Osteoblast (primary cell): ENCODE data around the gene SMARCB1. TPM values are rescaled to one million over a fixed set of nuclear protein-coding genes. Genes with fewer than 3 reads are reported as not detected.

Experiments used
- DNase-seq: peaks from one replicate; pipeline ENCODE4 v3.0.0; 2011; ENCODE audit warnings: low spot score, mixed read lengths; ENCODE audit not compliant: insufficient read length; ENCODE audit errors: missing footprints
- H2AFZ ChIP-seq: 2 replicates; pipeline ENCODE4 v1.6.0; 2011; ENCODE audit warnings: mild to moderate bottlenecking, low read length
- H3K27ac ChIP-seq: 2 replicates; pipeline ENCODE4 v1.5.1; 2011; ENCODE audit warnings: mild to moderate bottlenecking, low read depth, low read length, moderate library complexity
- H3K27me3 ChIP-seq: 2 replicates; pipeline ENCODE4 v1.6.0; 2012; ENCODE audit warnings: mild to moderate bottlenecking, control low read depth, inconsistent platforms, low read length, moderate library complexity; ENCODE audit not compliant: insufficient read depth
- H3K36me3 ChIP-seq: 2 replicates; pipeline ENCODE4 v1.5.1; 2011; ENCODE audit warnings: mild to moderate bottlenecking, low read length, control low read depth, moderate library complexity; ENCODE audit not compliant: insufficient read depth
- H3K4me1 ChIP-seq: 2 replicates; pipeline ENCODE4 v1.5.1; 2011; ENCODE audit warnings: mild to moderate bottlenecking, low read length, control low read depth, moderate library complexity; ENCODE audit not compliant: insufficient read depth
- H3K4me2 ChIP-seq: 2 replicates; pipeline ENCODE4 v1.6.0; 2011; ENCODE audit warnings: mild to moderate bottlenecking, low read length; ENCODE audit not compliant: insufficient read depth
- H3K4me3 ChIP-seq: fragments of 200-600 bp; sonication (generic); 3 replicates; pipeline ENCODE4 v1.5.1; 2012; ENCODE audit warnings: mild to moderate bottlenecking, low read length, inconsistent platforms; ENCODE audit not compliant: insufficient read depth
- H3K79me2 ChIP-seq: 2 replicates; pipeline ENCODE4 v1.6.0; 2012; ENCODE audit warnings: mild to moderate bottlenecking, low read length, control low read depth, inconsistent platforms; ENCODE audit not compliant: insufficient read depth
- H3K9me3 ChIP-seq: 2 replicates; pipeline ENCODE4 v1.5.1; 2011; ENCODE audit warnings: low read depth, low read length, control low read depth
- H4K20me1 ChIP-seq: 2 replicates; pipeline ENCODE4 v1.6.0; 2012; ENCODE audit warnings: mild to moderate bottlenecking, low read length, control low read depth; ENCODE audit not compliant: insufficient read depth
- total RNA-seq: library from RNA; depleted of rRNA; stranded (reverse); fragments of >200 nt; gene quantifications from 2 replicates; pipeline ENCODE4 v1.2.3, GENCODE V29; 2012
- TF ChIP-seq, protein P1 (sequence below): IDR thresholded peaks from 2 replicates; pipeline ENCODE4 v1.5.1; 2011; ENCODE audit warnings: mild to moderate bottlenecking, low read depth, low read length, moderate library complexity; ENCODE audit errors: extremely low read depth

Gene SMARCB1
- total RNA-seq, 1 donor = 49.2 TPM

GRCh38 chr22:23832226-23833016 is 45.7 kb downstream of the SMARCB1 start:
- Histone ChIP-seq H3K9me3 (no peaks in the 10 kb centered on the region), H3K4me1 (peaks cover 8% of the 10 kb centered on the region), H3K4me2 (no peak overlapping the region), H2AFZ (no peak overlapping the region), H3K27me3 (no peaks in the 10 kb centered on the region), H3K79me2 (peaks cover 30% of the 10 kb centered on the region), H4K20me1 (peaks cover 12% of the 10 kb centered on the region), H3K27ac (no peak overlapping the region), H3K4me3 (no peak overlapping the region), H3K36me3 (peaks cover 37% of the 10 kb centered on the region)
- TF ChIP-seq, protein P1, sequence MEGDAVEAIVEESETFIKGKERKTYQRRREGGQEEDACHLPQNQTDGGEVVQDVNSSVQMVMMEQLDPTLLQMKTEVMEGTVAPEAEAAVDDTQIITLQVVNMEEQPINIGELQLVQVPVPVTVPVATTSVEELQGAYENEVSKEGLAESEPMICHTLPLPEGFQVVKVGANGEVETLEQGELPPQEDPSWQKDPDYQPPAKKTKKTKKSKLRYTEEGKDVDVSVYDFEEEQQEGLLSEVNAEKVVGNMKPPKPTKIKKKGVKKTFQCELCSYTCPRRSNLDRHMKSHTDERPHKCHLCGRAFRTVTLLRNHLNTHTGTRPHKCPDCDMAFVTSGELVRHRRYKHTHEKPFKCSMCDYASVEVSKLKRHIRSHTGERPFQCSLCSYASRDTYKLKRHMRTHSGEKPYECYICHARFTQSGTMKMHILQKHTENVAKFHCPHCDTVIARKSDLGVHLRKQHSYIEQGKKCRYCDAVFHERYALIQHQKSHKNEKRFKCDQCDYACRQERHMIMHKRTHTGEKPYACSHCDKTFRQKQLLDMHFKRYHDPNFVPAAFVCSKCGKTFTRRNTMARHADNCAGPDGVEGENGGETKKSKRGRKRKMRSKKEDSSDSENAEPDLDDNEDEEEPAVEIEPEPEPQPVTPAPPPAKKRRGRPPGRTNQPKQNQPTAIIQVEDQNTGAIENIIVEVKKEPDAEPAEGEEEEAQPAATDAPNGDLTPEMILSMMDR = no peak
- no peak for DNase-seq

DNA sequence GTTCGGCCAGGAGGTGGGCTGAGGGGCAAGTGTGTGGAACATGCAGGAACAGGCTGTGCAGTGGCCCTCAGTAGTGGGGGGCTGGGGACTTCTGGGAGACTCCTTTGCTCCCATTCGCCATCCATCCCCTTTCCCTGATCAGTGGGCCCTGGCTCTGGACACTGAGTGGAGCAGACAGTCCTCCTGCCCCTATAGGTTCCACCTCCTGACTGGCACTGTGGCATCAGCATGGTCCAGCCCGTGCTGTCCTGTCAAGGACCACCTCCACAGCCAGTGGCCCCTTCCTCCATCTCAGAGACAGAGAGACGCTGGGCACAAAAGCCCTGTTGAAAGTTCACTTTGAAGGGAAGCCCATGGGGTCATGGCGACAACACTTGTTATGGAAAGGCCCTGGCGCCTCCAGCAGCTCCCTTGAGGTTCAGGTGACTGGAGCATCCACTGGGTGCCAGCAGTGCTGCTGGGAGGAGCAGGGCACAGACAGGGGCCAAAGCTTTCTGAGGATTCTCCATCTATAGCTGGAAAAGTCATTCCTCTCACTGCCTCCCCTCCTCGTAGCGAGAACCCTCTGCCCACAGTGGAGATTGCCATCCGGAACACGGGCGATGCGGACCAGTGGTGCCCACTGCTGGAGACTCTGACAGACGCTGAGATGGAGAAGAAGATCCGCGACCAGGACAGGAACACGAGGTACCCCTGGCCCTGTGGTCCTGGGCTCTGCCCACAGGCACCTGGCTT is 46.4 kb downstream of the SMARCB1 start:
- Histone ChIP-seq H3K27me3 (no peaks in the 10 kb centered on the region), H3K27ac (no peak overlapping the region), H3K36me3 (peaks cover 34% of the 10 kb centered on the region), H4K20me1 (peaks cover 12% of the 10 kb centered on the region), H3K4me3 (no peak overlapping the region), H3K4me1 (peaks cover 8% of the 10 kb centered on the region), H3K9me3 (no peaks in the 10 kb centered on the region), H3K79me2 (peaks cover 30% of the 10 kb centered on the region), H2AFZ (no peak overlapping the region), H3K4me2 (no peak overlapping the region)
- no peak for DNase-seq
- TF ChIP-seq, protein P1 = no peak

DNA sequence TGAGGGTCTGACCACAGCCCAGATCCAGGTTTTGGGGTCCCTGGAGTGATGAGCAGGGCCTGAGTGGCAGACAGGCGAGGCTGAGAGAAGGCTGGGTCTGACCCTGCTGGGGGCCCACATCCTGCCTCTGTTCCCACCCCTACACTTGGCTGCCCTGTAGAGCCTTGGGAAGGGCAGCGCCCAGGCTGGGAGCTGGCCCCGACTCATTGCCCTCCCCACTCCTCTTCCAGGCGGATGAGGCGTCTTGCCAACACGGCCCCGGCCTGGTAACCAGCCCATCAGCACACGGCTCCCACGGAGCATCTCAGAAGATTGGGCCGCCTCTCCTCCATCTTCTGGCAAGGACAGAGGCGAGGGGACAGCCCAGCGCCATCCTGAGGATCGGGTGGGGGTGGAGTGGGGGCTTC is 47.1 kb downstream of the SMARCB1 start:
- peaks cover 30% of the 10 kb centered on the region for H3K36me3 ChIP-seq
- H3K79me2 ChIP-seq = peaks cover 26% of the 10 kb centered on the region
- H3K9me3 ChIP-seq = no peaks in the 10 kb centered on the region
- H4K20me1 ChIP-seq = peaks cover 12% of the 10 kb centered on the region
- no peak overlapping the region for H2AFZ ChIP-seq
- no peak for DNase-seq
- H3K27ac ChIP-seq = no peak overlapping the region
- no peaks in the 10 kb centered on the region for H3K27me3 ChIP-seq
- no peak overlapping the region for H3K4me3 ChIP-seq
- H3K4me2 ChIP-seq = no peak overlapping the region
- peaks cover 8% of the 10 kb centered on the region for H3K4me1 ChIP-seq
- TF ChIP-seq, protein P1 = no peak

DNA sequence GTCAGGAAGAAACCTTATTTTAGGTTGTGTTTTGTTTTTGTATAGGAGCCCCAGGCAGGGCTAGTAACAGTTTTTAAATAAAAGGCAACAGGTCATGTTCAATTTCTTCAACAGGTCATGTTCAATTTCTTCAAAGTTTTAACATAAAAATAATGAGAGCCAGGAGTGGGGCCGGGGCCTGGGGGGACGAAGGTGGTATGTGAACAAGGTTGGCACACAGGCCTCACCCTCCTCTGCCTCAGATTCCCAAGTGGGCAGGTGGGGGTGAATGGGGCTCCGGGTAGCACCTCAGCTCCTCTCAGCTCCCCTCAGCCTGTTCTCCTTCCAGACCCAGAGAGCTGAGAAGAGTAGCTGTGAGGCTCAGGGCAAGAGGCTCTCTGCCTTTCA is 47.6 kb downstream of the SMARCB1 start:
- peaks cover 25% of the 10 kb centered on the region for H3K36me3 ChIP-seq
- peaks cover 26% of the 10 kb centered on the region for H3K79me2 ChIP-seq
- H2AFZ ChIP-seq = no peak overlapping the region
- H4K20me1 ChIP-seq = peaks cover 9% of the 10 kb centered on the region
- H3K4me1 ChIP-seq = peaks cover 9% of the 10 kb centered on the region
- DNase-seq = no peak
- H3K4me3 ChIP-seq = no peak overlapping the region
- no peaks in the 10 kb centered on the region for H3K27me3 ChIP-seq
- no peak overlapping the region for H3K27ac ChIP-seq
- no peaks in the 10 kb centered on the region for H3K9me3 ChIP-seq
- TF ChIP-seq, protein P1 = no peak
- H3K4me2 ChIP-seq = no peak overlapping the region
